Upper lobe of right lung (tissue), 1 donor: ENCODE data around the gene LAMC1. TPM values are rescaled to one million over a fixed set of nuclear protein-coding genes. Genes with fewer than 3 reads are reported as not detected.

Experiments
- ATAC-seq: fragments of 200-7000 bp; cut with Tn5 transposase; one replicate; pipeline ENCODE4 v1.9.1; 2020; ENCODE audit warnings: mild to moderate bottlenecking, moderate library complexity
- DNase-seq: peaks from one replicate; pipeline ENCODE4 v3.0.0-alpha.2; 2020
- H3K27ac ChIP-seq: fragments of 200-600 bp; one replicate; pipeline ENCODE4 v1.8.0; 2022
- H3K27me3 ChIP-seq: fragments of 200-600 bp; one replicate; pipeline ENCODE4 v1.8.0; 2022; ENCODE audit warnings: mild to moderate bottlenecking
- H3K36me3 ChIP-seq: fragments of 200-600 bp; one replicate; pipeline ENCODE4 v1.8.0; 2022
- H3K4me1 ChIP-seq: fragments of 200-600 bp; one replicate; pipeline ENCODE4 v1.8.0; 2022
- H3K4me3 ChIP-seq: fragments of 200-600 bp; one replicate; pipeline ENCODE4 v1.8.0; 2022; ENCODE audit warnings: mild to moderate bottlenecking
- H3K9me3 ChIP-seq: fragments of 200-600 bp; one replicate; pipeline ENCODE4 v1.8.0; 2022
- CTCF ChIP-seq: fragments of 200-600 bp; IDR thresholded peaks from one replicate; pipeline ENCODE4 v1.8.0; 2022; ENCODE audit warnings: antibody characterized with exemption
- intact Hi-C: fragments of 100-400 bp; cut with DNase I; formaldehyde crosslinking; loops from one replicate; pipeline ENCODE4 v1.11.0; 2022
- total RNA-seq: library from RNA; stranded (reverse); fragmentation: NEBNext Ultra II Directional; extraction: Animal tissue kit (Norgen Biotek cat#: 25700); gene quantifications from one replicate; pipeline ENCODE4 v1.2.1, GENCODE V29; 2021
- donor health status: DM: no; HTN: yes; CAD: no; lungs with severe emphysema.

Gene LAMC1
- total RNA-seq, 1 donor from 2014 or later, result 120 TPM

DNA sequence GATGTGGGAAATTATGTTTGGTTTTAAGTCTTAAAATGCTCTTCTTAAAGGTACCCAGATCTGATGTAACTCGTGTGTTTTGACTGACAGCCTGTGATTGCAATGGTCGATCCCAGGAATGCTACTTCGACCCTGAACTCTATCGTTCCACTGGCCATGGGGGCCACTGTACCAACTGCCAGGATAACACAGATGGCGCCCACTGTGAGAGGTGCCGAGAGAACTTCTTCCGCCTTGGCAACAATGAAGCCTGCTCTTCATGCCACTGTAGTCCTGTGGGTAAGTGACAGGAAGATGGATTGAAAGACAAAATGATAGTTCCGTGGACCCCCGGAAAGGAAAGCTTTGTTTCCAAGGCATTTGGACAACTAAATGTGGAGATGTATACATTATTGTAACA lies 91.2 kb downstream of the LAMC1 start:
- DNase-seq, result no peak
- H3K27me3 ChIP-seq, result no peaks in the 10 kb centered on the region
- intact Hi-C loops, result no loop called here
- no peaks in the 10 kb centered on the region for H3K9me3 ChIP-seq
- H3K4me1 ChIP-seq, result no peaks in the 10 kb centered on the region
- no peak overlapping the region for H3K4me3 ChIP-seq
- TF ChIP-seq CTCF, result no peak
- ATAC-seq, result no peak
- peaks cover 57% of the 10 kb centered on the region for H3K36me3 ChIP-seq
- no peak overlapping the region for H3K27ac ChIP-seq

- no peak overlapping the region for H3K4me3 ChIP-seq
- intact Hi-C loops, result no loop called here
- no peaks in the 10 kb centered on the region for H3K9me3 ChIP-seq
- no peak overlapping the region for H3K27ac ChIP-seq
- H3K27me3 ChIP-seq, result no peaks in the 10 kb centered on the region
- ATAC-seq (no peak), DNase-seq (no peak)
- H3K4me1 ChIP-seq, result no peaks in the 10 kb centered on the region
- no peak for TF ChIP-seq CTCF
- peaks cover 61% of the 10 kb centered on the region for H3K36me3 ChIP-seq
Measured at GRCh38 chr1:183116416-183116815, 93.2 kb downstream of the LAMC1 start.

GRCh38 chr1:183121609-183122008 lies 98.4 kb downstream of the LAMC1 start:
- Histone ChIP-seq H3K27me3 (no peaks in the 10 kb centered on the region), H3K36me3 (peaks cover 86% of the 10 kb centered on the region), H3K9me3 (no peaks in the 10 kb centered on the region), H3K4me3 (no peak overlapping the region), H3K27ac (no peak overlapping the region), H3K4me1 (no peaks in the 10 kb centered on the region)
- no peak for TF ChIP-seq CTCF
- intact Hi-C loops, result no loop called here
- DNase-seq, result no peak
- no peak for ATAC-seq

- no peak for ATAC-seq
- peaks cover 88% of the 10 kb centered on the region for H3K36me3 ChIP-seq
- no peak overlapping the region for H3K27ac ChIP-seq
Measured at GRCh38 chr1:183124259-183124658, 101.0 kb downstream of the LAMC1 start.

DNA sequence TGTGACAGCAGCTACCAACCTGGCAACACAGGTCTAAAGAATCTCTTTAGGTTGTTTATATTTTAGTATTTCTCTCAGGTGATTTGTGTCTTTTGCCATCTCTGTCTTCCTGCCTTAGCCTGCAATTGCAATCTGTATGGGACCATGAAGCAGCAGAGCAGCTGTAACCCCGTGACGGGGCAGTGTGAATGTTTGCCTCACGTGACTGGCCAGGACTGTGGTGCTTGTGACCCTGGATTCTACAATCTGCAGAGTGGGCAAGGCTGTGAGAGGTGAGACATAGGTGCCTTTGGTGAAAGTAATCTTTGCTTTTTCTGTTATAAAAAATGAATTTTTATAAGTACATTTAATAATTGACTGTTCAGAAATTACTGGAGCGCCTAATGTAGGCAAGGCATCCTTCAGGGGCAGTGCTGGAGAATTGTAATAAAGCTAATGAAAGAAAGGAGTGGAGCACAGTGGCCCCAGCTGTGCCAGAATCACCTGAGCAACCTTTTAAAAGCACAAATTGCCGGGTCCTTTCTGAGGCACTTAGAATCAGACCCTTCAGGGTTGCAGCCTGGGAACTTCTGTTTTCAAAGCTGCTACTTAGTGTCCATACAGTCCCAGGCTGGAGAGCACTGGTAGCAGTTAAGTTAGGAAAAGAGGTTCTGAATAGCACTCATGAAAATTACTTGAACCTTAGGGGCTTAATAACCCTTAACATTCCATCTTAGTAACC lies 102.2 kb downstream of the LAMC1 start:
- Histone ChIP-seq H3K27me3 (no peaks in the 10 kb centered on the region), H3K9me3 (no peaks in the 10 kb centered on the region), H3K27ac (peak overlapping the region; percentile 43), H3K4me1 (no peaks in the 10 kb centered on the region), H3K4me3 (no peak overlapping the region), H3K36me3 (peaks cover 88% of the 10 kb centered on the region)
- DNase-seq (no peak), ATAC-seq (peak; percentile 66)
- intact Hi-C loops, result no loop called here
- TF ChIP-seq CTCF, result no peak

More at GRCh38 chr1:183124259-183124658, 101.0 kb downstream of the LAMC1 start:
- Histone ChIP-seq H3K9me3 (no peaks in the 10 kb centered on the region), H3K4me1 (no peaks in the 10 kb centered on the region), H3K4me3 (no peak overlapping the region), H3K27me3 (no peaks in the 10 kb centered on the region)
- no peak for TF ChIP-seq CTCF
- intact Hi-C loops, result no loop called here
- no peak for DNase-seq

DNA sequence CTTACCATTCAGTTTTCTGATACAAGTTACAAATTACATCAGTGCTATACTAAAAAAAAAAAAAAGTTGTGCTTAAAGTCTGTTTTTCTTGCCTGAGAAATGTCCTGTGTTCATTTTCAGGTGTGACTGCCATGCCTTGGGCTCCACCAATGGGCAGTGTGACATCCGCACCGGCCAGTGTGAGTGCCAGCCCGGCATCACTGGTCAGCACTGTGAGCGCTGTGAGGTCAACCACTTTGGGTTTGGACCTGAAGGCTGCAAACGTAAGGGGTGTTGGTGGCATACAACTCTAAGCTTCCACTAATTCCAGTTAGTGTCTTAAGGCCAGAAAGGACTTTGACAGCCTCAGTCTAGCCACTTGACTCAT lies 102.8 kb downstream of the LAMC1 start:
- no peak for TF ChIP-seq CTCF
- ATAC-seq, result peak; percentile 63
- peaks cover 89% of the 10 kb centered on the region for H3K36me3 ChIP-seq
- no peaks in the 10 kb centered on the region for H3K4me1 ChIP-seq
- peak overlapping the region; percentile 43 for H3K27ac ChIP-seq
- no peaks in the 10 kb centered on the region for H3K9me3 ChIP-seq
- DNase-seq, result no peak
- no peak overlapping the region for H3K4me3 ChIP-seq
- H3K27me3 ChIP-seq, result no peaks in the 10 kb centered on the region
- intact Hi-C loops, result no loop called here
